ENCODE measurements around the gene DCAF5. TPM values are rescaled to one million over a fixed set of nuclear protein-coding genes. Genes with fewer than 3 reads are reported as not detected.

DCAF5 gene
- total and polyA plus RNA-seq, 2 of the 13 experiments (the other 11 are each of a cell fraction or from before 2014, with no cell fraction given): 13.4 to 31.6 TPM

GRCh38 chr14:69153152-69153872 is 393 bp upstream of the DCAF5 start (continued):
- TF ChIP-seq SMC3 (IDR thresholded peaks at IDR 0.05; ENCODE audit: low read length) (no peak), ZNF639 (CRISPR knock-in tag; conservative IDR thresholded peaks at IDR 0.05) (peak; percentile 87; the same call in 1 of the 2 replicates), CENPX (CRISPR knock-in tag; IDR thresholded peaks at IDR 0.05) (no peak), CAMTA2 (CRISPR knock-in tag; IDR thresholded peaks at IDR 0.05; ENCODE audit: borderline replicate concordance) (no peak), NAIF1 (CRISPR knock-in tag; IDR thresholded peaks at IDR 0.05; ENCODE audit: borderline replicate concordance) (no peak), ZNF292 (CRISPR knock-in tag; IDR thresholded peaks at IDR 0.05; ENCODE audit: borderline replicate concordance, low read depth) (peak; percentile 55; the same call in 1 of the 2 replicates), PRMT3 (CRISPR knock-in tag; IDR thresholded peaks at IDR 0.05; ENCODE audit: borderline replicate concordance, low read depth) (peak; percentile 36; the same call in 1 of the 2 replicates), GABPA (IDR thresholded peaks at IDR 0.05; ENCODE audit: low read depth, low read length) (peak; percentile 63), GABPA (CRISPR knock-in tag; IDR thresholded peaks at IDR 0.05; ENCODE audit: low read depth) (peak; percentile 71), CENPBD1 (CRISPR knock-in tag; IDR thresholded peaks at IDR 0.05; ENCODE audit: borderline replicate concordance, low read depth) (no peak), ZNF331 (CRISPR knock-in tag; IDR thresholded peaks at IDR 0.05) (no peak), FOXA3 (CRISPR knock-in tag; IDR thresholded peaks at IDR 0.05) (no peak), FOXC1 (CRISPR knock-in tag; IDR thresholded peaks at IDR 0.05; ENCODE audit: borderline replicate concordance) (peak; percentile 70; the same call in 1 of the 2 replicates), MATR3 (CRISPR knock-in tag; IDR thresholded peaks at IDR 0.05) (no peak), ZNF318 (CRISPR knock-in tag; IDR thresholded peaks at IDR 0.05) (no peak), ZNF788 (CRISPR knock-in tag; IDR thresholded peaks at IDR 0.05; ENCODE audit: borderline replicate concordance) (no peak), DR1 (CRISPR knock-in tag; IDR thresholded peaks at IDR 0.05) (no peak), ONECUT2 (CRISPR knock-in tag; IDR thresholded peaks at IDR 0.05) (no peak), WIZ (CRISPR knock-in tag; IDR thresholded peaks at IDR 0.05) (no peak), ZNF296 (CRISPR knock-in tag; conservative IDR thresholded peaks at IDR 0.05) (no peak)

Data from HepG2 (cell line).